Bronchial epithelial cell (primary cell): Measurements from ENCODE around the gene NOXRED1. TPM values are rescaled to one million over a fixed set of nuclear protein-coding genes. Genes with fewer than 3 reads are reported as not detected.
A peak's percentile ranks its signal among the peaks of the same experiment; 100 is the strongest.

Experiments
- DNase-seq: peaks from one replicate; pipeline ENCODE4 v3.0.0-alpha.2; 2010; ENCODE audit warnings: low read depth
- FAIRE-seq: peaks from 2 replicates; lab custom pipeline; 2011; peaks lifted over from hg19 to GRCh38; lab: Jason Lieb, UNC
- H3K27me3 ChIP-seq: 2 replicates; pipeline ENCODE4 v1.5.1; 2011; ENCODE audit warnings: low read length; ENCODE audit not compliant: control insufficient read depth, insufficient read depth
- H3K36me3 ChIP-seq: 2 replicates; pipeline ENCODE4 v1.5.1; 2011; ENCODE audit warnings: low read length; ENCODE audit not compliant: control insufficient read depth, insufficient read depth
- H3K4me3 ChIP-seq: 2 replicates; pipeline ENCODE4 v1.5.1; 2011; ENCODE audit warnings: mild to moderate bottlenecking, low read depth, low read length, control low read depth
- CTCF ChIP-seq: IDR thresholded peaks from 2 replicates; pipeline ENCODE4 v1.5.1; 2011; ENCODE audit warnings: mild to moderate bottlenecking, moderate library complexity, low read length, control low read depth, inconsistent platforms; ENCODE audit not compliant: insufficient read depth, severe bottlenecking
- total RNA-seq: library from RNA; depleted of rRNA; stranded (reverse); fragments of >200 nt; gene quantifications from 2 replicates; pipeline ENCODE4 v1.2.1, GENCODE V29; 2014

NOXRED1 gene
- total RNA-seq: 0.26 and 0.51 TPM in 2 replicates

- no peak for DNase-seq
- TF ChIP-seq CTCF: no peak
- no peak for FAIRE-seq
- Histone ChIP-seq H3K36me3 (peaks cover 13% of the 10 kb centered on the region), H3K27me3 (no peaks in the 10 kb centered on the region), H3K4me3 (no peak within 1 kb of the TSS)
Measured at GRCh38 chr14:77423423-77423822, at the start of gene NOXRED1. TSS of gene NOXRED1 (minus strand) at chr14:77423523. CDS start at chr14:77422889, 634 bp downstream.

GRCh38 chr14:77470224-77470870 is 47.0 kb upstream of the NOXRED1 start:
- H3K27me3 ChIP-seq: no peaks in the 10 kb centered on the region
- no peak for DNase-seq
- H3K36me3 ChIP-seq: peaks cover 3% of the 10 kb centered on the region
- TF ChIP-seq CTCF: no peak
- FAIRE-seq: peak; percentile 60
- no peak overlapping the region for H3K4me3 ChIP-seq

DNA sequence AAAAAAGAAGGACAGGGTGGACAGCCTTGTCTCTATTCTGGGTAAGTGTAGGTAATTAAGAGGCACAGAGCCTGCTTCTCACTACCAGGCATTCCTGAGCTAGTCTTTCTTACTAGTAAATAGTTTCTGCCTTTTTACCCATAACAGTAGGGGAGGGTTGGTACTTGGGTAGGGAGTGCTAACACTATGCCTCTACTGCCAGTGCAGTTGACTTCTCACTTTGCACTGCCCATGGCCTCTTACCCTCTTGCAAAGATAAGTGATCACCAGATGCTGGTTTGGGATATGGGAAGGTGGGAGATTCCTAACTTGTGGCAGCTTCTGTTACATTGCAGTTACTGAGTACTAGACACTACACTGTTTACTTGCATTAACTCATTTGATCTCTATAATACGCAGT is 46.2 kb upstream of the NOXRED1 start:
- FAIRE-seq (no peak), DNase-seq (no peak)
- no peak for TF ChIP-seq CTCF
- Histone ChIP-seq H3K27me3 (no peaks in the 10 kb centered on the region), H3K4me3 (no peak overlapping the region), H3K36me3 (peaks cover 4% of the 10 kb centered on the region)

DNA sequence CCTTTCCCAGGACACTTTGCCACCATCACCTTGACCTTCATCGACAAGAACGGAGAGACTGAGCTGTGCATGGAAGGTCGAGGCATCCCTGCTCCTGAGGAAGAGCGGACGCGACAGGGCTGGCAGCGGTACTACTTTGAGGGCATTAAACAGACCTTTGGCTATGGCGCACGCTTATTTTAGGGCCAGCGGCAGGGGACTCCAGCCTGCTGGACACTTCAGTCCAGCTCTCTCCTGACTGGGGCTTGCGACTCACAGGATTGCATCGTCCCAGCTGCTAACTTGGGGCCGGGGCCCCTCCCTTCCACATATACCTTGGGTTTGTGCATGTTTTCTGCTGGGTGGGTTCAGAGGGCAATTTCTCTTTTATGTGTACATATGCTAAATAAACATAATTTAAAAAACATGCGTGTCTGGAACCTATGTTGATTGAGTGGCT is 45.8 kb upstream of the NOXRED1 start:
- FAIRE-seq: no peak
- no peak for DNase-seq
- peaks cover 5% of the 10 kb centered on the region for H3K36me3 ChIP-seq
- TF ChIP-seq CTCF: no peak
- no peak overlapping the region for H3K4me3 ChIP-seq
- no peaks in the 10 kb centered on the region for H3K27me3 ChIP-seq

GRCh38 chr14:77467801-77468200 is 44.5 kb upstream of the NOXRED1 start:
- Histone ChIP-seq H3K4me3 (no peak overlapping the region), H3K36me3 (peaks cover 10% of the 10 kb centered on the region), H3K27me3 (no peaks in the 10 kb centered on the region)
- FAIRE-seq: no peak
- no peak for DNase-seq
- no peak for TF ChIP-seq CTCF
